ENCODE data around the gene VPS13D. TPM values are rescaled to one million over a fixed set of nuclear protein-coding genes. Genes with fewer than 3 reads are reported as not detected.

VPS13D gene
- total RNA-seq, 2 donors from 2014 or later = 54.0 to 63.3 TPM

GRCh38 chr1:12371053-12371452 lies 141.2 kb downstream of the VPS13D start:
- Histone ChIP-seq H3K9me3 (no peaks in the 10 kb centered on the region), H3K27me3 (no peaks in the 10 kb centered on the region), H3K4me1 (peaks cover 8% of the 10 kb centered on the region), H3K27ac (no peak overlapping the region), H3K4me3 (no peak overlapping the region), H3K36me3 (replicated peaks in 1 of 2; ENCODE audit: insufficient read depth in 1 of 2, low read depth in 2 of 2) (peaks cover 10 to 11% of the 10 kb centered on the region in 2 donors)
- intact Hi-C loops (cut with DNase I) = no loop called here
- ATAC-seq = no peak
- 87 to 97% methylated on average over 5 of the region's 5 CpGs for WGBS, 2 donors
- no peak for TF ChIP-seq POLR2A (IDR thresholded peaks at IDR 0.05)
- TF ChIP-seq CTCF (IDR thresholded peaks at IDR 0.05) = no peak
- DNase-seq = no peak

GRCh38 chr1:12372180-12372579 lies 142.3 kb downstream of the VPS13D start:
- ATAC-seq = no peak
- WGBS, 2 donors = 90 to 98% methylated on average over 2 of the region's 2 CpGs
- Histone ChIP-seq H3K4me3 (no peak overlapping the region), H3K9me3 (no peaks in the 10 kb centered on the region), H3K27me3 (no peaks in the 10 kb centered on the region), H3K4me1 (peaks cover 19% of the 10 kb centered on the region), H3K36me3 (replicated peaks in 1 of 2; ENCODE audit: insufficient read depth in 1 of 2, low read depth in 2 of 2) (peaks cover 10 to 11% of the 10 kb centered on the region in 2 donors), H3K27ac (no peak overlapping the region)
- TF ChIP-seq POLR2A (IDR thresholded peaks at IDR 0.05) (no peak), CTCF (IDR thresholded peaks at IDR 0.05) (no peak)
- intact Hi-C loops (cut with DNase I) = no loop called here
- DNase-seq = no peak

- Histone ChIP-seq H3K36me3 (replicated peaks in 1 of 2; ENCODE audit: insufficient read depth in 1 of 2, low read depth in 2 of 2) (peaks cover 9 to 11% of the 10 kb centered on the region in 2 donors), H3K27me3 (no peaks in the 10 kb centered on the region), H3K9me3 (no peaks in the 10 kb centered on the region), H3K27ac (no peak overlapping the region), H3K4me1 (peaks cover 19% of the 10 kb centered on the region), H3K4me3 (no peak overlapping the region)
- 89% methylated on average over 3 of the region's 3 CpGs for WGBS, 2 donors
- DNase-seq = no peak
- no peak for ATAC-seq
- intact Hi-C loops (cut with DNase I) = no loop called here
- no peak for TF ChIP-seq POLR2A (IDR thresholded peaks at IDR 0.05)
- no peak for TF ChIP-seq CTCF (IDR thresholded peaks at IDR 0.05)
Observed at GRCh38 chr1:12372761-12373160, 142.9 kb downstream of the VPS13D start.

- peaks cover 4 to 9% of the 10 kb centered on the region in 2 donors for H3K36me3 ChIP-seq (replicated peaks in 1 of 2; ENCODE audit: insufficient read depth in 1 of 2, low read depth in 2 of 2)
- TF ChIP-seq CTCF (IDR thresholded peaks at IDR 0.05) = no peak
- TF ChIP-seq POLR2A (IDR thresholded peaks at IDR 0.05) = no peak
- no peak for ATAC-seq
Observed at GRCh38 chr1:12375133-12375829, 145.5 kb downstream of the VPS13D start.

More at GRCh38 chr1:12375133-12375829, 145.5 kb downstream of the VPS13D start:
- Histone ChIP-seq H3K27ac (peak overlapping the region in 1 of 4 donors; percentile 27), H3K27me3 (no peaks in the 10 kb centered on the region), H3K4me3 (no peak overlapping the region), H3K9me3 (no peaks in the 10 kb centered on the region), H3K4me1 (peaks cover 24% of the 10 kb centered on the region)
- intact Hi-C loops (cut with DNase I) = no loop called here
- 96% methylated on average over 4 of the region's 4 CpGs for WGBS, 2 donors
- DNase-seq = no peak

Measured in body of pancreas (tissue), 4 donors.